Right renal pelvis (tissue), 4 donors: Measurements from ENCODE around the gene RBMX. TPM values are rescaled to one million over a fixed set of nuclear protein-coding genes. Genes with fewer than 3 reads are reported as not detected.
"Not testable (repeated sequence)": the region's sequence is repeated elsewhere in the genome, so short reads cannot be mapped to it uniquely, and the experiment has no call there.

Experiments
- DNase-seq, 4 donors: peaks; one replicate each; pipeline ENCODE4 v3.0.0-alpha.2; 2013; ENCODE audit warnings: low read depth in 4 of 4, low spot score in 3 of 4, missing footprints in 1 of 4
- polyA plus RNA-seq, 4 donors: library from polyadenylated mRNA; unstranded; fragments of 120-200 nt; gene quantifications; one replicate each; pipeline ENCODE4 v1.2.1, GENCODE V29; 2013; ENCODE audit not compliant: insufficient read length in 4 of 4

RBMX gene
- 100 to 1,000 TPM; 368 to 441 (median 417) TPM for polyA plus RNA-seq

DNA sequence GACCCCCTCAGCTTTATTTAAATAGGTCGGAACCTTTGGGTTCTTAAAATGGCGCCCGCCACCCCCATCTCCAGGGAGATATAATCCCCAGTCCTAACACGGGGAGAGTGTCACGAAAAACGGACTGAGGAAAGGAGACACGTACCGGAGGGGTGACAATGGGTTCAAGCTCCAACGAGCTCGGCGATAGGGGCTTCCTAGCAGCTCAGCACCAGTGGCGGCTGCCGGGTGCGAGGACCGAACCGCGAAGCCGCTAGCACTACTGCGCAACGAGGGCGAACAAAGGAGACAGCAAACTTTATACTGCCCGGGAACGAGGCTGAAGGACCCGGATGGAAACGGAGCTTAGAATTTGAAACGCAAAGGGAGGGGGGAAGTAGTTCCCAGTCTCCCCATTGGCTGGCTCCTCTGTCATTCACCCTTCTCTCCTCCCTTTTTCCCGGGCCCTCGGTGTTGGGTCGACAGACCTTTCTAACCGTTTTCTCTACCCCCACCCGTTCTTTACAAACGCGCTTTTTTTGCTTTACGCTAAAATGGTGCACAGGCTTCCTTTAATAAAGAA, at the start of gene RBMX:
RBMX (minus strand) TSS at position 274 of the 562 bp plus-strand sequence. CDS start 1,298 bp downstream, outside the sequence.
- peak; percentile 84 to 91 (median 90) for DNase-seq

GRCh38 chrX:136921438-136921837, 40.9 kb upstream of the RBMX start:
- not testable (repeated sequence) for DNase-seq

DNA sequence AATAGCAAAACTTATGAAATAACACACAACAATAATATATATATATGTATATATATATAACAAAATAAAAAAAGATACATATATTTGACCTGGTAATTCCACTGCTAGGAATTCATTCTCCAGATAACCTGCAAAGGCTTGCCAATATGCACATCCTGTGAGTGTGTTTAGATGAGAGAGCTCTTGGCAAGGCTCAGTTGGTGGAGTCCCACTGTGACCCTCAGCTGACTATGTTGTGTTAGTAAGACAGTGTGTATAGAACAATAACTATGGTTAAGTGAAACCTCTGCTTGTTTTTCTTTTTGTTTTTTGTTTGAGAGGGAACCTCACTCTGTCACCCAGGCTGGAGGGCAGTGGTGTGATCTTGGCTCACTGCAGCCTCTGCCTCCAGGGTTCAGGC, 39.5 kb upstream of the RBMX start:
- DNase-seq, result no peak

DNA sequence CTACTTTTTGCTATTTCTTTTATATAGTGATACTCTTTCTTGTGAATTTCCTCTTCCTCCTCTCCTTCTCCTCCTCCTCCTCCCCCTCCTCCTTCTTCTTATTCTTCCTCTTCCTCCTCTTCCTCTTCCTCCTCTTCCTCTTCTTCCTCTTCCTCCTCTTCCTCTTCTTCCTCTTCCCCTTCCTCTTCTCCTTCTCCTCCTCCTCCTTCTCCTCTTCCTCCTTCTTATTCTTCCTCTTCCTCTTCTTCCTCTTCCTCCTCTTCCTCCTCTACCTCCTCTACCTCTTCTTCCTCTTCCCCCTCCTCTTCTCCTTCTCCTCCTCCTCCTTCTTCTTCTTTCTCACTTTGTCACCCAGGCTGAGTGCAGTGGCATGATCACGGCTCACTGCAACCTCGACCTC, 36.3 kb upstream of the RBMX start:
- DNase-seq, result no peak

- DNase-seq, result not testable (repeated sequence)
These were observed 31.1 kb upstream of the RBMX start for GRCh38 chrX:136911661-136912060.

DNA sequence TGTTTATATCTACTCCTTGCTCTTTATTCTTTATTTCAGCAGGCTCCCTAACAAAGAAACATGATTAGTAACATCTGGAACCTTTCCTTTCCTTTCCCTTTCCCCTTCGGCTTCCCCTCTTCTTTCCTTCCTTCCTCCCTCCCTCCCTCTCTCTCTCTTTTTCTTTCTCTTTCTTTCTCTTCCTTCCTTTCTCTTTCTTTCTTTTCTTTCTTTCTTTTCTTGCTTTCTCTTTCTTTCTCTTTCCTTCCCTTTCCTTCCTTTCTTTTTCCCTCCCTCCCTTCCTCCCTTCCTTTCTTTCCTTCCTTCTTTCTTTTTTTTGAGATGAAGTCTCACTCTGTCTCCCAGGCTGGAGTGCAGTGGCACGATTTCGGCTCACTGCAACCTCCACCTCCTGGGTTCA, 30.7 kb upstream of the RBMX start:
- DNase-seq, result no peak

DNA sequence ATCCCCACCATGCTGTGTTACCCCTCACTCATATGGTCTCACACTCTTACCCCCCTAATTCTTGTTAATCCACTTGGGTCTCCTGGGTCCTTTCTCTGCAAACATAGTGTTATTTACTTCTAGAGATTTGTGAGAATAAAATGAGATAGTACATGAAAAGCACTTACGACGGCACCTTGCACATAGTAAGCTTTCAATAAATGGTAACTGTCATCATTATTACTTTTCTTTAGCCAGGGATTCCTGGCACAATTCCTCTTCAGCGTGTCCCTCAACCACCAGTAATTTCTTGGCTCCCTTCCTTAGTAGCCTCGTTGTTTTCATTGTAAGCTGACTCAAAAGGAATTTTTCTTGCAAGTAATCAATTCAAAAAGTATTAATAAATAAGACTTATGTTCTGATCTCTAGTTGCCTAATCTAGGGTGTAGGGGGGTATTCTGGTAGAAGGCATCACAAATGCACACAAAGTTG, 30.1 kb upstream of the RBMX start:
- DNase-seq, result no peak

DNA sequence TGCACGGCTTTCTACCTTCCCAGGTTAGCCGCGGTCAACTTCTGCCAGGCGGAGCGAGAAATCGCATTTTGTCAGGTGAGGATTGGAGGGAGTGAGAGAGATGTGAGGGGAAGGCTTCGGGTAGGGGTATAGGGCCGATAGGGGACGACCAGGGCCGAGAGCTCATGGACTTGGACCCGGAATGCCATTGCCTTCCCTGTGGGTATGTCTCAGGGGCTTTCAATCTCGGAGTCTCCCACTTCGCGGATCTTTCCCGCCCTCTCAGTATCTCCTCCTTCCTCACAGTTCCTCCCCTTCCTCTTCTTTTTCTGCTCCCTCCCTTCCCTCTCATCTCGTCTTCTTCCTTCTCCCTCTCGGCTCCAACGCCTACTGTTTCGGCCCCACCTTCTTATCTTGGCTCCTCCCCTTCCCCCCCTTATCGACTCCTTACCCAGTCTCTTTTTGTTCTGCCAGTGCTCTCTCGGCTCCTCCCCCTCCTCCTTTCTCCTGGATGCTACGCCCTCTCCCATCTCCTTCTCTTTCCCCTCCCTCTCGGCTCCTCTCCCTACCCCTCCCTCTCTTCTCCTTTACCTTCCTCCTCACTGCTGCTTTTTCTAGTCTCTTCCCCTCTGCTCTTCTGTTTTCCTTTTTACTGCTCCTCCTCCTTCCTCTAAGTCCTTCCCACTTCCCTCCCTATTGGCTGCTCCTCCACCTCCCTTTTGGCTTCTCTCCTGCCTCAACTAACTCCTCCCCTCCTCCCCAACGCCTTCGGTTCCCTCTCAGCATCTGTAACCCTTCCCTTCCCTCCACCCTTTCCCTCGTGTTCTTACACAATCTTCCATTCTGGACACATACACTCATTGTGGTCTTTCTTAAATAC, 29.4 kb upstream of the RBMX start:
- peak; percentile 66 to 84 (median 80) for DNase-seq

GRCh38 chrX:136909119-136909705, 28.7 kb upstream of the RBMX start:
- peak in 2 of 4 donors; percentile 39 to 42 for DNase-seq

- DNase-seq, result no peak
These were observed 27.1 kb upstream of the RBMX start for GRCh38 chrX:136907621-136908020.

DNA sequence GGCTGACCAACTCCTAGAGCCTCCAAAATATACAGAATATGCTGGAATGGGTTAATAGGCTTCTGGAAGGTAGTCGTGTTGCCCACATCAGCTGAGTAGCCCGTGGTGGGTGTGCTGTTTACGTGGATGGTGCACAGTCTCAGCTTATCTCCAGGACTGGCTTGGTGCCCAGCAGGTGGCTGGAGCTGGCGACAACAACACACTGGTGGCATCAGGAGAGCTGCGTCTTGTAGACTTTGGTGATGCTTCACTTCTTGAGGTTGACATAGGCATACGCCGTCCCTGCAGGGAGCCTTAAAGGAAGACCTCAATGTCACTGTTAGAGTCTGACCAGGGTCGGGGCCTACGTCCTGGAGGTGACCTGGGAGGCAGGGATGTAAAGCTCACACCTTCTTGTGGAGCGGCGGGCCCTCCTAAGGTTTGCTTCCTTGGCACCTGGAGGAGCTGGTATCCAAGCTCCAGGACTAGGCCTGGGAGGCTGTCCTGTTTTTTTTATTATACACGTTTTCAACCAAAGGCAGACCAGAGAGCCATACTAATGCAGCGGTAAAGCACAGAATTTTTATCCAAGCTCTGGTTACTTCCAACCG, 26.5 kb upstream of the RBMX start:
- no peak for DNase-seq

GRCh38 chrX:136904067-136904466, 23.5 kb upstream of the RBMX start:
- DNase-seq, result not testable (repeated sequence)

DNA sequence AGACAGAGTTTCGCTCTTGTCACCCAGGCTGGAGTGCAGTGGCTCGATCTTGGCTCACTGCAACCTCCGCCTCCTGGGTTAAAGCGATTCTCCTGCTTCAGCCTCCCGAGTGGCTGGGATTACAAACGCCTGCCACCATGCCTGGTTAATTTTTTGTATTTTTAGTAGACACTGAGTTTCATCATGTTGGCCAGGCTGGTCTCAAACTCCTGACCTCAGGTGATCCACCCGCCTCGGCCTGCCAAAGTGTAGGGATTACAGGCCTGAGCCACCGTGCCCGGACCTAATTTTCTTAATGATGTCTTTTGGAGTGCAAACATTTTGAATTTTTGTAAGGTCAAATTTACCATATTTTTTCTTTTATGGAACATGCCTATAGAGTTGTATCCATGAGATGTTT, 19.5 kb upstream of the RBMX start:
- not testable (repeated sequence) for DNase-seq

- DNase-seq, result no peak
These were observed 18.7 kb upstream of the RBMX start for GRCh38 chrX:136899221-136899620.

GRCh38 chrX:136898752-136899151, 18.2 kb upstream of the RBMX start:
- DNase-seq, result not testable (repeated sequence)

DNA sequence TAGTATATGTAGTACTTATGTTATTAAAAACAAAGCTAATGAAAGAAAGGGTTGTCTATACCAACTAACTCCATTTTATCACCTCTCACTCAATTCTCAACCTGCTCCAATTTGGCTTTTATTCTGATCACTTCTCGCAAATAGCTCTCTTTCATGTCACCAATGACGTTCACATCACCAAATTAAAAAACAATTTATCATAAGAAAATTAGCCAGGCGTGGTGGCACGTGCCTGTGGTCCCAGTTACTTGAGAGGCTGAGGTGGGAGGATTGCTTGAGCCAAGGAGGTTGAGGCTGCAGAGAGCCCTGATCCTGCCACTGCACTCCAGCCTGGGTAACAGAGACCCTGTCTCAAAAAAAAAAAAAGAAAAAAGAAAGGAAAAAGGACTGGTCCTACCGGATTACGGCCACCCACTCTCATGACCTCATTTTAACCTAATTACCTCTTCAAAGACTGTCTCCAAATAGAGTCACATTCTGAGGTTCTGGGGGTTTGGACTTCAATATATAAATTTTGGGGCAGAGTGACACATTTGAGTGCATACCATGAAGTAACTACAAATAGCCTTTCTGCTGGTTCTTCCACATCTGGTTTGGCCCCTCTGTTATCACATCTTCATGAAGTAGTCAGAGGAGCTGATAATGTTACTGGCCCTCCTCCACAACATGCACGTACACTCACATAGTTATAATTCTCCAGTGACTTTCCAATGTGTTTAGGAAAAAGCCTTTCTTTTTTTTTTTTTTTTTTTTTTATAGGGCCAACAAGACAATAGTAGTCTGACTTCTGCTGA, 15.8 kb upstream of the RBMX start:
- DNase-seq, result no peak

DNA sequence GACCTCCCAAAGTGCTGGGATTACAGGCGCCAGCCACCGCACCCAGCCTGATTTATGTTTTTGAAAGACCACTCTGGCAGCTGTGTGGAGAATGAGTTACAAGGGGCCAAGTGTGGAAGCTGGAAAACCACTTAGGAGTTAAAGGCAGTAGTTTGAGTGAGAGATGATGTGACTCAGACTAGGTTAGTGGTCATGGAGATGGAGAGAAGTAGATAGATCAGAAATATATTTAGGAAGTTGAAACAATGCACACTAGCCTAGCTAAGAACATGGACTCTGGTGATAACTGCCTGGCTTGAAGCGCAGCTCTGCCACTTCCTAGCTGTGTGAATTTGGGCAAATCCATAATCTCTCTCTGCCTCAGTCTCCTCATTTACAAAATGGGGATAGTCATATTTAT, 11.9 kb upstream of the RBMX start:
- no peak for DNase-seq

GRCh38 chrX:136890596-136890995, 10.1 kb upstream of the RBMX start:
- not testable (repeated sequence) for DNase-seq

DNA sequence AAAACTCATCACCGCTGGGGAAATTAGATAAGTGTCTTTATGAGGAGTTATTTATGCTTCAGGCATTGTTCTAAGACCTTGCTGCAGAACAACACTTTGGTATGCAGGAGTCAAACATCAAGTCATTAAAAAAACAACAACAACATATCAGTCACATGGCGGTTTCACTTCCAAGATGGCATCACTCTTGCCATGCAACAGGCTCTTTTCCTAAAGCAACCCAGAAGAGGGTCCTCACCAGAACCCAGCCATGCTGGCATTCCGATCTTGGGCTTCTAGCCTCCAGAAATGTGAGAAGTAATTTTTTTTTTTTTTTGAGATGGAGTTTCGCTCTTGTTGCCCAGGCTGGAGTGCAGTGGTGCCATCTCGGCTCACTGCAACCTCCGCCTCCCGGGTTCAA, 8.7 kb upstream of the RBMX start:
- DNase-seq, result no peak

GRCh38 chrX:136880003-136880451, 498 bp downstream of the RBMX start:
- DNase-seq, result peak in 1 of 4 donors; percentile 18
